Neural cell (in vitro differentiated cells): Measurements from ENCODE around the gene ACIN1. TPM values are rescaled to one million over a fixed set of nuclear protein-coding genes. Genes with fewer than 3 reads are reported as not detected.

Experiments used
- H2AFZ ChIP-seq: fragments of 200-600, 300-800 bp; sonication (generic), shearing (Covaris generic); 2 replicates; pipeline ENCODE4 v1.6.0; 2014; ENCODE audit warnings: low read depth, mild to moderate bottlenecking, antibody characterized with exemption, low read length, moderate library complexity
- H3F3A ChIP-seq: fragments of 200-600 bp; shearing (Covaris generic); 2 replicates; pipeline ENCODE4 v1.6.1; 2016; ENCODE audit warnings: mild to moderate bottlenecking, moderate library complexity, mixed read lengths, antibody characterized with exemption, low read length; ENCODE audit not compliant: insufficient read depth, poor library complexity, severe bottlenecking
- H3K27ac ChIP-seq: fragments of 200-600, 300-800 bp; sonication (generic), shearing (Covaris generic); 2 replicates; pipeline ENCODE4 v1.5.1; 2014; ENCODE audit warnings: mild to moderate bottlenecking, low read length, moderate library complexity
- H3K27me3 ChIP-seq: fragments of 300-800, 200-600 bp; sonication (generic), shearing (Covaris generic); 2 replicates; pipeline ENCODE4 v1.6.0; 2014; ENCODE audit warnings: mild to moderate bottlenecking, low read depth, low read length, moderate library complexity; ENCODE audit not compliant: insufficient read depth
- H3K36me3 ChIP-seq: fragments of 300-800, 200-600 bp; sonication (generic), shearing (Covaris generic); 2 replicates; pipeline ENCODE4 v1.5.1; 2014; ENCODE audit warnings: mild to moderate bottlenecking, antibody characterized with exemption, low read length, moderate library complexity; ENCODE audit not compliant: insufficient read depth
- H3K4me2 ChIP-seq: fragments of 300-800, 200-600 bp; sonication (generic), shearing (Covaris generic); 2 replicates; pipeline ENCODE4 v1.6.0; 2014; ENCODE audit warnings: mild to moderate bottlenecking, low read length
- H3K4me3 ChIP-seq: fragments of 300-800, 200-600 bp; sonication (generic), shearing (Covaris generic); 2 replicates; pipeline ENCODE4 v1.5.1; 2014; ENCODE audit warnings: mild to moderate bottlenecking, low read length, moderate library complexity
- H3K79me2 ChIP-seq: fragments of 200-600 bp; shearing (Covaris generic); replicated peaks from 2 replicates; pipeline ENCODE4 v1.6.0; 2014; ENCODE audit warnings: mild to moderate bottlenecking, low read length, moderate library complexity; ENCODE audit not compliant: insufficient read depth
- H3K9ac ChIP-seq: fragments of 300-800, 200-600 bp; sonication (generic), shearing (Covaris generic); 2 replicates; pipeline ENCODE4 v1.6.1; 2016; ENCODE audit warnings: mild to moderate bottlenecking, low read length, mixed read lengths
- H3K9me2 ChIP-seq: fragments of 200-600 bp; shearing (Covaris generic); 2 replicates; pipeline ENCODE4 v1.6.1; 2016; ENCODE audit warnings: mild to moderate bottlenecking, low read length, mixed read lengths; ENCODE audit not compliant: insufficient read depth
- H3K9me3 ChIP-seq: fragments of 200-600, 300-800 bp; sonication (generic), shearing (Covaris generic); 2 replicates; pipeline ENCODE4 v1.6.1; 2016; ENCODE audit warnings: mild to moderate bottlenecking, mixed run types, low read length, moderate library complexity, mixed read lengths
- H4K20me1 ChIP-seq: fragments of 200-600 bp; shearing (Covaris generic); 2 replicates; pipeline ENCODE4 v1.6.1; 2016; ENCODE audit warnings: mild to moderate bottlenecking, mixed run types; ENCODE audit not compliant: insufficient read depth
- CTCF ChIP-seq: fragments of 450-650 bp; IDR thresholded peaks from 2 replicates; pipeline ENCODE4 v1.5.1; 2014; ENCODE audit warnings: antibody characterized with exemption, mild to moderate bottlenecking, moderate library complexity; ENCODE audit not compliant: poor library complexity, severe bottlenecking
- EP300 ChIP-seq: fragments of 450-650 bp; conservative IDR thresholded peaks from 2 replicates; pipeline ENCODE4 v1.6.1; 2014; ENCODE audit warnings: antibody characterized with exemption, mild to moderate bottlenecking, moderate library complexity; ENCODE audit not compliant: poor library complexity, severe bottlenecking
- MXI1 ChIP-seq: fragments of 450-650 bp; conservative IDR thresholded peaks from 2 replicates; pipeline ENCODE4 v1.6.1; 2014; ENCODE audit warnings: antibody characterized with exemption, mild to moderate bottlenecking; ENCODE audit not compliant: poor library complexity, severe bottlenecking
- POLR2AphosphoS5 ChIP-seq: IDR thresholded peaks from 2 replicates; pipeline ENCODE4 v1.6.1; 2012
- RAD21 ChIP-seq: fragments of 450-650 bp; conservative IDR thresholded peaks from 2 replicates; pipeline ENCODE4 v1.6.1; 2014; ENCODE audit warnings: antibody characterized with exemption, mild to moderate bottlenecking, moderate library complexity
- REST ChIP-seq: IDR thresholded peaks from 2 replicates; pipeline ENCODE4 v1.6.1; 2012; ENCODE audit warnings: borderline replicate concordance
- SMC3 ChIP-seq: fragments of 450-650 bp; conservative IDR thresholded peaks from 2 replicates; pipeline ENCODE4 v1.6.1; 2014; ENCODE audit warnings: antibody characterized with exemption, mild to moderate bottlenecking, moderate library complexity; ENCODE audit not compliant: poor library complexity
- TAF1 ChIP-seq: IDR thresholded peaks from 2 replicates; pipeline ENCODE4 v1.6.1; 2012; ENCODE audit warnings: low read depth
- polyA plus RNA-seq: library from polyadenylated mRNA; depleted of rRNA; stranded (reverse); fragments of >200 nt; gene quantifications from 2 replicates; pipeline ENCODE4 v1.2.3, GENCODE V29; 2014

The ACIN1 gene
- polyA plus RNA-seq, 1 donor from 2014 or later, result 143 TPM

GRCh38 chr14:23056145-23056955 is 38.6 kb downstream of the ACIN1 start:
- H4K20me1 ChIP-seq, result no peaks in the 10 kb centered on the region
- H3K27me3 ChIP-seq, result no peaks in the 10 kb centered on the region
- peak overlapping the region; percentile 89 for H3K4me2 ChIP-seq
- no peaks in the 10 kb centered on the region for H3F3A ChIP-seq
- peak overlapping the region; percentile 80 for H3K9ac ChIP-seq
- H3K9me2 ChIP-seq, result no peaks in the 10 kb centered on the region
- TF ChIP-seq SMC3 (peak; percentile 59), TAF1 (no peak), CTCF (peak; percentile 70), RAD21 (peak; percentile 22), REST (no peak), POLR2AphosphoS5 (peak; percentile 30), EP300 (no peak)
- no peaks in the 10 kb centered on the region for H3K36me3 ChIP-seq
- H2AFZ ChIP-seq, result peak overlapping the region; percentile 37
- peaks cover 6% of the 10 kb centered on the region for H3K79me2 ChIP-seq
- peak overlapping the region; percentile 84 for H3K4me3 ChIP-seq
- peak overlapping the region; percentile 61 for H3K27ac ChIP-seq
- H3K9me3 ChIP-seq, result no peaks in the 10 kb centered on the region

- no peaks in the 10 kb centered on the region for H4K20me1 ChIP-seq
- H3K36me3 ChIP-seq, result no peaks in the 10 kb centered on the region
- H3F3A ChIP-seq, result no peaks in the 10 kb centered on the region
- no peaks in the 10 kb centered on the region for H3K9me2 ChIP-seq
- peak overlapping the region; percentile 84 for H3K4me3 ChIP-seq
- TF ChIP-seq SMC3 (no peak), MXI1 (no peak), TAF1 (no peak), POLR2AphosphoS5 (no peak)
- H2AFZ ChIP-seq, result no peak overlapping the region
- no peaks in the 10 kb centered on the region for H3K9me3 ChIP-seq
- no peak overlapping the region for H3K27ac ChIP-seq
- H3K79me2 ChIP-seq, result peaks cover 6% of the 10 kb centered on the region
- H3K27me3 ChIP-seq, result no peaks in the 10 kb centered on the region
- peak overlapping the region; percentile 80 for H3K9ac ChIP-seq
- peak overlapping the region; percentile 89 for H3K4me2 ChIP-seq
Measured at GRCh38 chr14:23055621-23056144, 39.3 kb downstream of the ACIN1 start.
